K562 (cell line): ENCODE measurements around the gene ECE2.
"Not testable (repeated sequence)": the region's sequence is repeated elsewhere in the genome, so short reads cannot be mapped to it uniquely, and the experiment has no call there.

Experiments used
- CTCF ChIP-seq, 3 experiments: IDR thresholded peaks in 2 of 3; conservative IDR thresholded peaks in 1 of 3; 2 replicates each; pipeline ENCODE4 v1.5.1; 2011 to 2012; ENCODE audit warnings: low read length in 3 of 3, mild to moderate bottlenecking in 3 of 3, control low read depth in 2 of 3, improper control_type of control experiment in 1 of 3, inconsistent platforms in 1 of 3, low read depth in 1 of 3, mixed read lengths in 1 of 3, moderate library complexity in 1 of 3; ENCODE audit not compliant: insufficient read depth in 2 of 3
- MTA3 ChIP-seq: fragments of 450-650 bp; formaldehyde crosslinking; IDR thresholded peaks from 2 replicates; pipeline ENCODE4 v1.6.1; 2017; ENCODE audit warnings: mild to moderate bottlenecking, borderline replicate concordance
- PCBP1 ChIP-seq: fragments of 200-400 bp; formaldehyde crosslinking; IDR thresholded peaks from 2 replicates; pipeline ENCODE4 v1.6.1; 2018; ENCODE audit warnings: mild to moderate bottlenecking, low read depth, low read length; ENCODE audit not compliant: poor library complexity, severe bottlenecking

GRCh38 chr3:184339451-184340135 lies 63.8 kb downstream of the ECE2 start:
- not testable (repeated sequence) for TF ChIP-seq PCBP1; MTA3; CTCF (IDR thresholded peaks at IDR 0.05 in 2 of 3, conservative IDR thresholded peaks at IDR 0.05 in 1 of 3; ENCODE audit: insufficient read depth in 2 of 3, low read depth in 1 of 3, low read length in 3 of 3)
